LHCN-M2 (cell line): ENCODE results near the gene FAM237B. TPM values are rescaled to one million over a fixed set of nuclear protein-coding genes. Genes with fewer than 3 reads are reported as not detected.
A peak's percentile ranks its signal among the peaks of the same experiment; 100 is the strongest.

ENCODE experiments used
- DNase-seq: peaks from one replicate; pipeline ENCODE4 v3.0.0-alpha.2; 2012; ENCODE audit warnings: low read depth
- total RNA-seq: library from RNA; depleted of rRNA; stranded (reverse); fragments of >200 nt; gene quantifications from 2 replicates; pipeline ENCODE4 v1.2.3, GENCODE V29; 2014; rRNA removed

FAM237B gene
- total RNA-seq, 1 experiment from 2014 or later = not detected

GRCh38 chr7:90298145-90299038 lies 22.7 kb downstream of the FAM237B start:
- DNase-seq = peak; percentile 74

DNA sequence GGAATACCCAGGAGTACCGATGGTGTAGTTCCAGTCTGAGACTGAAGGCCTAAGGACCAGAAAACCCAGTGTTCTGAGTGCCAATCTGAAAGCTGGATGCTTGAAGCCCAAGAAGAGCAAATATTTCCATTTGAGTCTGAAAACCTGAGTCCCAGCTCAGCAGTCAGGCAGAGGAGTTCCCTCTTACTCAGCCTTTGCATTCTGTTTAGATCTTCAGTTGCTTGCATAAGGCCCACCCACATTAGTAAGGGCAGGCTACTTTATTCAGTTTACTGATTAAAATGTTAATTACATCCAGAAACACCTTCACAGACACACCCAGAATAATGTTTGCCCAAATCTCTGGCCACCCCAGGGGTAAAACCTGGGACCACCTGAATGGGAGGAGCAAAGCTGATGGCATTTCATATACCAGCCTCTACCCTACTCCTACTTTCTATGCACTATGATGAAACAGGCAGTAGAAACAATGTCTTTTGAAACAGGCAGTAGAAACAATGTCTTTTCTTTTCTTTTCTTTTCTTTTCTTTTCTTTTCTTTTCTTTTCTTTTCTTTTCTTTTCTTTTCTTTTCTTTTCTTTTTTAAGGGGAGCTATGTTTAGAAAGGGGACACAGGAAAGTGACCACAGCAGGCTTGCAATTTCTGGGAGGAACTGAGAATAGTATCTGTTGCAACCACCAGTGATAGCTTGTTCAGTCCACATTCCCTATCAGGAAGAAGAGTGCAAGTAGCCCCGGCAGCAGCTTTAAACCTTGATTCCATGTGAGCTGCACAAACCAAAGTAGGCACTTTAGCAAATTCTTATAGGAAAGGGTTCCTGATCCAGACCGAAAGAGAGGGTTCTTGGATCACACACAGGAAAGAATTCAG lies 30.6 kb downstream of the FAM237B start:
- no peak for DNase-seq

DNA sequence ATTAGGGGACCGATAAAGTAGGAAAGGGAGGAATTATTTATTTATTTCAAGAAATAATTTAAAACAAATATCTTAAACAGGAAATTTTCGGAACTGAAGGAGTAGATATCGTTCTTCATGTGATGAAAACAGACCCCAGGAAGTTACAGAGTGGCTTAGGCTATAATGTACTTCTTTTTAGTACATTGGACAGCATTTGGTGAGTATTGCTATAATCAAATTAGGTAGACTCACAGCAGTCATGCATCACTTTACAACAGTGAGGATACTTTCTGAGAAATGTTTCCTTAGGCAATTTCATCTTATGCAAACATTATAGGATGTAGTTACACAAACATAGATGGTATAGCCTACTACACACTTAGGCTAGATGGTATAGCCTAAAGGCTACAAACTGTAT lies 33.0 kb downstream of the FAM237B start:
- no peak for DNase-seq

DNA sequence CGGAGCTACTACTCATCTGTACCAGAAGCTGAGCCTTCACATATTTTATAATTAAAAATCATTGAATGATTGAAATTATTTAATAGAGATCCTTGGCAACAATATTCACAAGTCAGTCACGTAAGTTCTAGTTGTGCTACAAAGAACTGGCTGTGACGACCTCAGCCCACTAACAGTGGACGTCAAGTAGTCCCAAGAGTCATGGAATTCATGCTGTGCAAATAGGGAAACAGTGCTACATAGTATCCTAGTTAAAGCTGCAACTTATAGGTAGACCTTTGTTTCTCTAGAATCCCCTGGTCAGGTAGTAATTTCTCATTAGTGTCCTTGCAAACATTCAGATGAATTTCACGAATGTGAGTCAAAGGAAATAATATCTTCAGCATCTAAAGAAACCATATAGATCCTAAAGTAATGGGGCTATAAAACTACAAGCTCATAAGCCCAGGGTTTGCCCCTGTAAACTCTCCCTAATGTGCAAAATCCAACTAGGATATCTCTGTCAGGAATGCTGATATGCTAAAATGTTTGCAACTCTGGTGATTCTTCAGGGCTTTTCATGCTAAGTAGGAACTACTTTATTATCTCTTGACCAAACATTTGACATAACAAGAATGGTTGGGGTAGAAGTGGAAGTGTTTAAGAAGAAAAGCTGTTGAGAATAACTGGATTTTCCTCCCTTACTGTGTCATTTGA lies 44.9 kb downstream of the FAM237B start:
- DNase-seq = no peak

GRCh38 chr7:90274161-90274560 lies 46.9 kb downstream of the FAM237B start:
- DNase-seq = no peak

- DNase-seq = no peak
These were observed 48.9 kb downstream of the FAM237B start for GRCh38 chr7:90272242-90272641.

GRCh38 chr7:90271753-90272152 lies 49.4 kb downstream of the FAM237B start:
- peak; percentile 68 for DNase-seq

GRCh38 chr7:90270431-90271178 lies 50.5 kb downstream of the FAM237B start:
- no peak for DNase-seq

GRCh38 chr7:90269163-90269562 lies 51.9 kb downstream of the FAM237B start:
- DNase-seq = no peak

DNA sequence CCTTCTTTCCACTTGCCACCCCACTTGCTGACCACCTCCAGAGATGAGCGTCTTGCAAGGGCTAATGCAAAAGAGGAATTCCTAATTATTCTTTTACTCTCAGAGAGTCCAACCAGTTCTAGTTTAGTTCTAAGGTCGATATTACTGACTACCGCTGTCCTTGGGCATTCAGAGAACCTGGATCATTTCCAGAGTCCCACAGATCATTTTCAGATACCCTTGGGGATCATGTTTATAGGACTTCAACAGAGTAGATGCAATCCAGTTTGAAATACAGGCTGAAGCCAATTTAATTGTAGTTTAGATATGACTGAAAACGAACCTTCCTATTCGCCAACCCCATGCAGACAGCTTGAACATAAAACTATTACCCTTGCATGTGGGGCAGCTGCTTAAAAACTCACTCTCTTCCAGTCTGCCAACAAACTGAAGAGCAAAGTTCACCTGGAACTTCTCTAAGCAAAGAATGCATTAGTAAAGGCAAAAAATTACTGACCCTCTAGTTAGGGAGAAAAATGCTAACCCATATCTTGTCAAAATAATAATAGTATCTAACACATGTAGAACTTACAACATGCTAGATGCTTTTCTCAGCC lies 53.7 kb downstream of the FAM237B start:
- DNase-seq = no peak

GRCh38 chr7:90266808-90267207 lies 54.3 kb downstream of the FAM237B start:
- DNase-seq = peak; percentile 23

Other genes with a start within 250 kb of the FAM237B start
- gene STEAP1, start 166.8 kb downstream of the FAM237B start, total RNA-seq = 33.7 and 41.3 TPM in 2 replicates
- 11.4 and 23.9 TPM in 2 replicates for gene STEAP2, start 109.6 kb downstream of the FAM237B start, total RNA-seq
- 1.6 and 14.7 TPM in 2 replicates for gene CFAP69, start 76.1 kb downstream of the FAM237B start, total RNA-seq
- gene GTPBP10, start 25.4 kb upstream of the FAM237B start, total RNA-seq = 13.6 and 22.4 TPM in 2 replicates
- 31.2 and 35.9 TPM in 2 replicates for gene CLDN12, start 82.2 kb upstream of the FAM237B start, total RNA-seq
- gene PTTG1IP2, start 148.3 kb upstream of the FAM237B start, total RNA-seq = not detected in 2 replicates